ENCODE measurements around the gene LPCAT1. TPM values are rescaled to one million over a fixed set of nuclear protein-coding genes. Genes with fewer than 3 reads are reported as not detected.

Gene LPCAT1
- total RNA-seq, 2 experiments from 2014 or later: 60.8 to 68.3 TPM

- ATAC-seq: no peak
- ChIA-PET CTCF (no interaction called here), POLR2A (no interaction called here)
- Mint-ChIP-seq H3K27me3 (ENCODE audit: low read depth) (peaks cover 23% of the 10 kb centered on the region), H3K9me3 (ENCODE audit: insufficient read depth) (no peaks in the 10 kb centered on the region), H3K4me3 (no peak overlapping the region), H3K4me1 (ENCODE audit: low read depth) (no peaks in the 10 kb centered on the region), H3K36me3 (ENCODE audit: low read depth) (no peaks in the 10 kb centered on the region), H3K27ac (no peak overlapping the region)
- DNase-seq: no peak
Measured at GRCh38 chr5:1439388-1440097, 84.2 kb downstream of the LPCAT1 start.

- no peak overlapping the region for H3K4me3 Mint-ChIP-seq
- H3K9me3 Mint-ChIP-seq (ENCODE audit: insufficient read depth): no peaks in the 10 kb centered on the region
- DNase-seq: no peak
- no peaks in the 10 kb centered on the region for H3K36me3 Mint-ChIP-seq (ENCODE audit: low read depth)
- no peaks in the 10 kb centered on the region for H3K4me1 Mint-ChIP-seq (ENCODE audit: low read depth)
- ATAC-seq: no peak
- peaks cover 17% of the 10 kb centered on the region for H3K27me3 Mint-ChIP-seq (ENCODE audit: low read depth)
- CTCF ChIA-PET: no interaction called here
- POLR2A ChIA-PET: no interaction called here
- no peak overlapping the region for H3K27ac Mint-ChIP-seq
Measured at GRCh38 chr5:1438871-1439270, 84.9 kb downstream of the LPCAT1 start.

GRCh38 chr5:1437876-1438559 lies 85.7 kb downstream of the LPCAT1 start:
- Mint-ChIP-seq H3K9me3 (ENCODE audit: insufficient read depth) (no peaks in the 10 kb centered on the region), H3K36me3 (ENCODE audit: low read depth) (no peaks in the 10 kb centered on the region), H3K4me1 (ENCODE audit: low read depth) (no peaks in the 10 kb centered on the region), H3K27ac (no peak overlapping the region), H3K27me3 (ENCODE audit: low read depth) (peaks cover 9% of the 10 kb centered on the region), H3K4me3 (no peak overlapping the region)
- no peak for DNase-seq
- ChIA-PET POLR2A (no interaction called here), CTCF (no interaction called here)
- ATAC-seq: no peak

- H3K4me1 Mint-ChIP-seq (ENCODE audit: low read depth): no peaks in the 10 kb centered on the region
- DNase-seq (no peak), ATAC-seq (no peak)
- H3K27ac Mint-ChIP-seq: no peak overlapping the region
- no peaks in the 10 kb centered on the region for H3K9me3 Mint-ChIP-seq (ENCODE audit: insufficient read depth)
- H3K36me3 Mint-ChIP-seq (ENCODE audit: low read depth): no peaks in the 10 kb centered on the region
- H3K27me3 Mint-ChIP-seq (ENCODE audit: low read depth): peaks cover 7% of the 10 kb centered on the region
- H3K4me3 Mint-ChIP-seq: no peak overlapping the region
- ChIA-PET CTCF (no interaction called here), POLR2A (no interaction called here)
Measured at GRCh38 chr5:1437226-1437829, 86.4 kb downstream of the LPCAT1 start.

DNA sequence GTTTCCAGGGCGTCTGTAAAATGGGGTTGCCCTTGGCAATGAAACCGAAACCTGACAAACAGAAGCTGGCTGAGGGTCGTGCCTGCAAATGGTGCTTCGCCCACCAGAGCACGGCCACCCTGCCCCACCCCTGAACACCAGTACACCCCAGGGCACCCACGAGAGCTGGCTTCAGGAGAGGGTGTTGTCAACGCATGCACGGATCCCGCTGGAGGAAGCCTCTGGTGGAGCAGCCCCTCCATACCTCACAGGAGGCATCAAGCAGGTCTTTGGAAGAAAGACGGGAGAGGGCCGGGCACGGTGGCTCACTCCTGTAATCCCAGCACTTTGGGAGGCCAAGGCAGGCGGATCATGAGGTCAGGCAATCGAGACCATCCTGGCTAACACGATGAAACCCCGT lies 87.1 kb downstream of the LPCAT1 start:
- H3K27me3 Mint-ChIP-seq (ENCODE audit: low read depth): peaks cover 7% of the 10 kb centered on the region
- H3K4me1 Mint-ChIP-seq (ENCODE audit: low read depth): no peaks in the 10 kb centered on the region
- no peaks in the 10 kb centered on the region for H3K9me3 Mint-ChIP-seq (ENCODE audit: insufficient read depth)
- no peaks in the 10 kb centered on the region for H3K36me3 Mint-ChIP-seq (ENCODE audit: low read depth)
- H3K27ac Mint-ChIP-seq: no peak overlapping the region
- CTCF ChIA-PET: no interaction called here
- POLR2A ChIA-PET: no interaction called here
- no peak for DNase-seq
- H3K4me3 Mint-ChIP-seq: no peak overlapping the region
- no peak for ATAC-seq

GRCh38 chr5:1436036-1436435 lies 87.7 kb downstream of the LPCAT1 start:
- Mint-ChIP-seq H3K4me1 (ENCODE audit: low read depth) (no peaks in the 10 kb centered on the region), H3K36me3 (ENCODE audit: low read depth) (no peaks in the 10 kb centered on the region), H3K27me3 (ENCODE audit: low read depth) (peaks cover 7% of the 10 kb centered on the region), H3K4me3 (no peak overlapping the region), H3K27ac (no peak overlapping the region), H3K9me3 (ENCODE audit: insufficient read depth) (no peaks in the 10 kb centered on the region)
- no peak for DNase-seq
- CTCF ChIA-PET: no interaction called here
- POLR2A ChIA-PET: no interaction called here
- ATAC-seq: no peak

- no peak for ATAC-seq
- Mint-ChIP-seq H3K36me3 (ENCODE audit: low read depth) (no peaks in the 10 kb centered on the region), H3K9me3 (ENCODE audit: insufficient read depth) (peaks cover 5% of the 10 kb centered on the region), H3K4me3 (no peak overlapping the region), H3K27ac (no peak overlapping the region), H3K4me1 (ENCODE audit: low read depth) (no peaks in the 10 kb centered on the region), H3K27me3 (ENCODE audit: low read depth) (peaks cover 4% of the 10 kb centered on the region)
- ChIA-PET CTCF (no interaction called here), POLR2A (no interaction called here)
- DNase-seq: no peak
Measured at GRCh38 chr5:1435369-1435768, 88.4 kb downstream of the LPCAT1 start.

DNA sequence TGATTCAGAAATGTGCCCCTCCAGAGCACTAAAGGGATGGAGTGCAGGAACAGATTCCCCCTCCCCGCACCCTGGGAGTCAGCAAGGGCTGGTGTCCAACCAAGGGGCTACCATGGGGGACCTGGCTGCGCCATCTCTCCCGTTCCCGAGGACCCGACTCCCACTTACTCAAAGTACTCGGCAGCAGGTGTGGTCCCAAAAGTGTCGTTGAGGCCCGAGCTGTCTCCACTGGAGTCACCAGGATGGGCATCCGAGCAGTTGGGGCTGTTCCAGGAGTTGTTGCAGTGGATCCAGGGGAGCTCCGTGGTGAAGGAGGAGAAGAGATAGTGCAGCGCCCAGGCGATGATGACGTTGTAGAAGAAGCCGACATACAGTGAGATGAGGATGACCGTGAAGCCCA lies 91.5 kb downstream of the LPCAT1 start:
- no peak overlapping the region for H3K4me3 Mint-ChIP-seq
- no peaks in the 10 kb centered on the region for H3K27me3 Mint-ChIP-seq (ENCODE audit: low read depth)
- H3K4me1 Mint-ChIP-seq (ENCODE audit: low read depth): no peaks in the 10 kb centered on the region
- H3K36me3 Mint-ChIP-seq (ENCODE audit: low read depth): peaks cover 2% of the 10 kb centered on the region
- no peak for DNase-seq
- no peak overlapping the region for H3K27ac Mint-ChIP-seq
- H3K9me3 Mint-ChIP-seq (ENCODE audit: insufficient read depth): peaks cover 34% of the 10 kb centered on the region
- ATAC-seq: no peak
- ChIA-PET CTCF (no interaction called here), POLR2A (no interaction called here)

DNA sequence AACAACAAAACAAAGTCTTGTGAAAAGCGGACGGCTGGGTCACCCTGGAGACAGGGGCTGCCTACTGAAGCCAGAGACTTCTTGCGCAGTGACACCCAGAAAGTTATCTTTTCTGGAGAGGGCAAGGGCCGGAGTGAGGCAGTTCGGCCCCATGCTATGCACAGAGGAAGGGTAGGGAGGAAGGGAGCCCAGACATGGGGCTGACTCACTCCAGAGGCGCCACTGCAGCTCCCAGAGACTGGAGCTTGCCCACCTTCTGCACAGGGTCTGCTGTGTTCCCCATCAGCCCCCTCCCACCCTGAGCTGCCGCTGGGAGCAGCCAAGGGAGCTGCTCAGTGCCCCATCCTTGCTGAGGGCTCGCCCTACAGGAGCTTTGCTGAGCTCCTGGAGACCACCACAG lies 91.9 kb downstream of the LPCAT1 start:
- Mint-ChIP-seq H3K4me1 (ENCODE audit: low read depth) (no peaks in the 10 kb centered on the region), H3K27me3 (ENCODE audit: low read depth) (no peaks in the 10 kb centered on the region)
- CTCF ChIA-PET: no interaction called here

GRCh38 chr5:1431021-1431811 lies 92.5 kb downstream of the LPCAT1 start:
- CTCF ChIA-PET: no interaction called here
- no peak overlapping the region for H3K4me3 Mint-ChIP-seq

More for the DNA sequence above, 91.9 kb downstream of the LPCAT1 start:
- H3K4me3 Mint-ChIP-seq: no peak overlapping the region
- DNase-seq: no peak
- H3K36me3 Mint-ChIP-seq (ENCODE audit: low read depth): peaks cover 2% of the 10 kb centered on the region
- no peak for ATAC-seq
- peaks cover 38% of the 10 kb centered on the region for H3K9me3 Mint-ChIP-seq (ENCODE audit: insufficient read depth)
- POLR2A ChIA-PET: no interaction called here
- H3K27ac Mint-ChIP-seq: no peak overlapping the region

DNA sequence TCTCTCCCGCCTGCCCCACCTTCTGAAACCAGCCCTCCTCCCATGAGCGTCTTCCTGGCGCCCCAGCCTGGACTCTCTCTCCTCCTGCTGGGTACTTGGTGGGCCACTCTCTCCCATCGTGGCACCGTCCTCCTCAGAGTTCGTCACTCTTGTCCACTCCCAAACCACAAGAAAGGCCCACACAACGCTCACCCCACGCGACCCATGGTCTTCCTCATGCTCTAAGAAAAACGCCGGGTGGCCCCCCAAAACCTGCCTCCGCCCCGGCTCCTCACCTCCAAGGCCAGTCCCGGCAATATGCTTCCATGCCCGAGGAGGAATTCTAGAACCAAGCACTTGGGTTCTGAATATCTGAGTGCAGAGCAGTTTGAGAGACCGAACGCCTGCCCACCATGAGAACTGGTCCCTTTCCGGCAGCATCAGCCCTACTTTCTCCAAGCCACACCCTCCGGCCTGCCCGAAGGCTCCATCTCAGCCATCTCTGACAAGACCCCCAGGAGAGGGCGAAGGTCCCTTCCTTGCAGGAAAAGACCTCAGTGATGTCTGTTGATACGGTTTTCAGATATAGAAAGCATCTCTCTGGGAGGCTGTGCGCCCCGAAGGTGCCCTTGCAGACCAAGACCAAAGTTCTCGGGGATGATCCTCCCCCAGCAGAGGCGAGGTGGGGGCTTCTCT lies 93.5 kb downstream of the LPCAT1 start:
- H3K27ac Mint-ChIP-seq: no peak overlapping the region
- ATAC-seq: no peak
- H3K27me3 Mint-ChIP-seq (ENCODE audit: low read depth): peaks cover 2% of the 10 kb centered on the region
- H3K4me3 Mint-ChIP-seq: no peak overlapping the region
- no peak for DNase-seq
- peaks cover 2% of the 10 kb centered on the region for H3K36me3 Mint-ChIP-seq (ENCODE audit: low read depth)
- ChIA-PET POLR2A (interaction anchor here (1.1 kb wide), 1 partner anchor 18 kb away, joined by 4 read pairs; no protein-coding TSS in a partner anchor), CTCF (no interaction called here)
- H3K4me1 Mint-ChIP-seq (ENCODE audit: low read depth): no peaks in the 10 kb centered on the region
- H3K9me3 Mint-ChIP-seq (ENCODE audit: insufficient read depth): peaks cover 43% of the 10 kb centered on the region

More at GRCh38 chr5:1431021-1431811, 92.5 kb downstream of the LPCAT1 start:
- Mint-ChIP-seq H3K27ac (no peak overlapping the region), H3K4me1 (ENCODE audit: low read depth) (no peaks in the 10 kb centered on the region), H3K27me3 (ENCODE audit: low read depth) (no peaks in the 10 kb centered on the region), H3K9me3 (ENCODE audit: insufficient read depth) (peaks cover 43% of the 10 kb centered on the region), H3K36me3 (ENCODE audit: low read depth) (peaks cover 2% of the 10 kb centered on the region)
- POLR2A ChIA-PET: interaction anchor here (1.1 kb wide), 1 partner anchor 17 kb away, joined by 4 read pairs; no protein-coding TSS in a partner anchor
- DNase-seq: no peak
- ATAC-seq: no peak
